Fibroblast of villous mesenchyme (primary cell): Measurements from ENCODE around the gene GREM2. TPM values are rescaled to one million over a fixed set of nuclear protein-coding genes. Genes with fewer than 3 reads are reported as not detected.

Experiments
- DNase-seq: peaks from one replicate; pipeline ENCODE4 v3.0.0-alpha.2; 2010; ENCODE audit warnings: low read depth
- H3K4me3 ChIP-seq: 2 replicates; pipeline ENCODE4 v1.5.1; 2011; ENCODE audit warnings: low read depth, mild to moderate bottlenecking, low read length
- small RNA-seq: library from RNA; depleted of rRNA; stranded (forward); fragments of <200 nt; gene quantifications from one replicate; pipeline ENCODE3, GENCODE V24; 2012
- total RNA-seq: library from RNA; depleted of rRNA; stranded (reverse); fragments of >200 nt; gene quantifications from 2 replicates; pipeline ENCODE4 v1.2.3, GENCODE V29; 2012
- TF ChIP-seq, protein P1 (sequence below): IDR thresholded peaks from 2 replicates; pipeline ENCODE4 v1.5.1; 2012; ENCODE audit warnings: low read depth, mild to moderate bottlenecking, low read length; ENCODE audit not compliant: insufficient read depth

Gene GREM2
- total RNA-seq, 1 donor: 1.3 TPM

- DNase-seq: no peak
- H3K4me3 ChIP-seq: no peak overlapping the region
- TF ChIP-seq, protein P1, sequence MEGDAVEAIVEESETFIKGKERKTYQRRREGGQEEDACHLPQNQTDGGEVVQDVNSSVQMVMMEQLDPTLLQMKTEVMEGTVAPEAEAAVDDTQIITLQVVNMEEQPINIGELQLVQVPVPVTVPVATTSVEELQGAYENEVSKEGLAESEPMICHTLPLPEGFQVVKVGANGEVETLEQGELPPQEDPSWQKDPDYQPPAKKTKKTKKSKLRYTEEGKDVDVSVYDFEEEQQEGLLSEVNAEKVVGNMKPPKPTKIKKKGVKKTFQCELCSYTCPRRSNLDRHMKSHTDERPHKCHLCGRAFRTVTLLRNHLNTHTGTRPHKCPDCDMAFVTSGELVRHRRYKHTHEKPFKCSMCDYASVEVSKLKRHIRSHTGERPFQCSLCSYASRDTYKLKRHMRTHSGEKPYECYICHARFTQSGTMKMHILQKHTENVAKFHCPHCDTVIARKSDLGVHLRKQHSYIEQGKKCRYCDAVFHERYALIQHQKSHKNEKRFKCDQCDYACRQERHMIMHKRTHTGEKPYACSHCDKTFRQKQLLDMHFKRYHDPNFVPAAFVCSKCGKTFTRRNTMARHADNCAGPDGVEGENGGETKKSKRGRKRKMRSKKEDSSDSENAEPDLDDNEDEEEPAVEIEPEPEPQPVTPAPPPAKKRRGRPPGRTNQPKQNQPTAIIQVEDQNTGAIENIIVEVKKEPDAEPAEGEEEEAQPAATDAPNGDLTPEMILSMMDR: no peak
These were observed 149.7 kb downstream of the GREM2 start for GRCh38 chr1:240462277-240462676.

GRCh38 chr1:240457203-240457602, 154.8 kb downstream of the GREM2 start:
- no peak overlapping the region for H3K4me3 ChIP-seq
- TF ChIP-seq, protein P1: no peak
- no peak for DNase-seq

- DNase-seq: no peak
- TF ChIP-seq, protein P1: peak; percentile 47
- no peak overlapping the region for H3K4me3 ChIP-seq
These were observed 156.6 kb downstream of the GREM2 start for GRCh38 chr1:240455228-240455821.

DNA sequence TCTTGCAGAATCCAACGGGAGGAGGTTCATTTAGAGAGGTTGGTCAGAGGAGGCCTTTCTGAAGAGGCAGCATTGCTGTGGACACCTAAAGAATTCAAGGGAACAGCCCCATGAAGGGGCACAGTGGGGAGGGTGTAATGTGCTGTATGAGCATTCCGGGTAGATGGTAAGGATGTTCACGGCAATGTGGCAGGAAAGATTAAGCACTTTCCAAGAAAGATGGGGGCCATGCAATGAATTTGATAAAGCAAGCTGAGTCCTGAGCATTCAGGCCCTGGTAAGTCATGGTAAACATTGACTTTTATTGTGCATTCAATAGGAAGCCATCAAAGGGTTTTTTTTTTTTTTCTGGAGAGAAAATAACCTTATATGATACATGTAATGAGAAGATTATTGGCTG, 166.6 kb downstream of the GREM2 start:
- TF ChIP-seq, protein P1: no peak
- H3K4me3 ChIP-seq: no peak overlapping the region
- no peak for DNase-seq

DNA sequence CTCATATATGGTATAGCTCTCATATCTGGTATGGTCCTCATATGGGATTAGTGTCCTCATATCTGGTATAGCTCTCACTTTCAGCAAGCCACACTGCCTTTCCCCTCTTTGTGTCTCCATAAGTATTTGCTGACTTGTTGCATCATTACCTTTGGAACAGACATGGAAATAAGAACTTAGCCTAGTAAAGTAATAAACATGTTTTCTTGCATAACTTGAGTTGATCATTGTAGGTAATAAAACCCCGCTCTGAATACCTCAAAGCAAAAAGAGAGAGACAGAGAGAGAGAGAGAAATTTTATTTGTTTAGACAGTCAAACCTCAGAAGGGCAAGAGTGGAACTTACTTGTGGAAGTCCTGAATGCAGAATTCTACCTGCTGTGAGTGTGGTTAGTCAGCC, 170.3 kb downstream of the GREM2 start:
- no peak overlapping the region for H3K4me3 ChIP-seq
- TF ChIP-seq, protein P1: no peak
- DNase-seq: peak; percentile 38

Small RNA genes within 50 kb of the gene (small RNA-seq; reads per million reads assigned to genes)
- gene RNU5F-8P: not detected
